ENCODE measurements around the gene PCBD1. TPM values are rescaled to one million over a fixed set of nuclear protein-coding genes. Genes with fewer than 3 reads are reported as not detected.

The PCBD1 gene
- polyA plus RNA-seq, 5 donors, result 75.1 to 86.8 (median 80.3) TPM

DNA sequence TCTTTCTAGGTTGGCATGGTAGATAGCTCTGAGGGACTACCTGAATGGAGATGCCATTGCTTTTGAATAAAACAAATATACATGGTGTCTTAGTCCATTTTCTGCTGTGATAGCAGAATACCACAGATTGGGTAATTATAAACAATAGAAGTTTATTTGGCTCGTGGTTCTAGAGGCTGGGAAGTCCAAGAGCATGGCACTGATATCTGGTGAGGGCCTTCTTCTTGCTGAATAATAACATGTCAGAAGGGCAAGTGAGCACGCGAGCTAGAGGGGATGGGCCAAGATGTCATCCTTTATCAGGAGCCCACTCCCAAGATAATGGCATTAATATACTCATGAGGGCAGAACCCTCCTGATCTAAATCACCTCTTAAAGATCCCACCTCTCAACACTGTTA is 50.7 kb downstream of the PCBD1 start:
- no peak for DNase-seq

DNA sequence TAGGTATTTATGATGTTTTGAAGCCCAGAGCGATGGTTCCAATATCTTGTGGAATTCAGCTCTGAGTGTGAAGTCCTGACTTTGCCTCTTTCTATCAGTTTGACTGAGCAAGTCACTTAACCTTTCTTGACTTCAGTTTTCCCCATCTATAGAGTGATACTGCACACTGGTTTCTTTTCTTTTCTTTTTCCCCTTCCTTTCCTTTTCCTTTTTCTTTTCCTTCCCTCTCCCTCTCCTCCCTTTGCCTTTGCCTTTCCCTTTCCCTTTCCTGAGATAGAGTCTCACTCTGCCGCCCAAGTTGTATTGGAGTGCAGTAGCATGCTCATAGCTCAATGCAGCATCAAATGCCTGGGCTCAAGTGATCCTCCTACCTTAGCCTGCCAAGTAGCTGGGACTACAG is 52.0 kb downstream of the PCBD1 start:
- no peak for DNase-seq

DNA sequence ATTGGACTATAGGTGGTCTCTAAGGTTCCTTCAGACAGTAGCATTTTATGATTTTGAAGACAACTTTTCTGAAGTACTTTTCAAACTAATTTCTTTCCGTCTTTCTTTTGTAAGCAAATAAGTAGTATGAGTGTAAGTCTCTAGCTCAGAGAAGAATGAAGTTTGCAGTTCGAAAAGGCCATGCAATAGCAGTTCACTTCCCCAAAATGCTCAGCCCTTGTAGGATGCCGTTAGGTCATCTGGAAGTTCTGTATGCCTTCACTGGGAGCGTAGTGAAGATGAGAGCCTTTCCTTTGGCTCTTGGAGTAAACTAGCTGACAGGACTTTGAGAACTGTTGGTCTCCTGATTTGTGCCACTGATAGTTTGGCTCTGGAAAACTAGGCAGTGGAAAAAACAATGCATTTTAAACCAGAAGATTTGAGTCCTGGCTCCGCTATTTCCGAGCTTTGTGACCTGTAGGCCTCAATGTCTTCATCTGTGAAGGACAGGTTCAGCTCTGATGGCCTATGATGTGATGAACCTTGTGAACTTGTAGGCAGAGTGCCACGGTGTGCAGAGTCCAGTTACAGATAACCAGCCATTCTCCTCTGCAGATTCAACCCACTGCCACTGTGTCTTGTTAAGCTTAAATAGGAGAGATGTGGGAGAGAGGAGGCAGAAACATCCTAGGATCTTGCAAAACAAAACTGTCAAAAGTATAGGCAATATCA is 53.8 kb downstream of the PCBD1 start:
- no peak for DNase-seq

DNA sequence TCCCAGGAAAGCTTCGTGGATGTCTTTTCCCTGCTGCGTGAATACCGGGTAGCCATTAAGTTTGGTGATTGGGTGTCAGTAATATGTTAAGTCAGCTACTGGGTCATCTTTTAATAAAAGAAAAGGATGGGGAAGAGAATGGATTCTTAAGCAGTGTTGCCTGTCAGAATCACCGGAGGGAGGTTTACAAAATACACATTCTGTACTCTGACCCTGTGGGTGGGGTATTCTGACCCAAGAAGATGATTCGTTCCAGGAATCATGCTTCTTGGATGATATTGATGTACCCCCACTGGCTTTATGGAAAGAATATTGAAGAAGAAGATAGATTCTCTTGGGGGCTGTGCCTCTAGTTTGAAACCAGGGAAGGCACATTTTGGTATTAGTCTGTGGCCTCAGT is 54.3 kb downstream of the PCBD1 start:
- no peak for DNase-seq

DNA sequence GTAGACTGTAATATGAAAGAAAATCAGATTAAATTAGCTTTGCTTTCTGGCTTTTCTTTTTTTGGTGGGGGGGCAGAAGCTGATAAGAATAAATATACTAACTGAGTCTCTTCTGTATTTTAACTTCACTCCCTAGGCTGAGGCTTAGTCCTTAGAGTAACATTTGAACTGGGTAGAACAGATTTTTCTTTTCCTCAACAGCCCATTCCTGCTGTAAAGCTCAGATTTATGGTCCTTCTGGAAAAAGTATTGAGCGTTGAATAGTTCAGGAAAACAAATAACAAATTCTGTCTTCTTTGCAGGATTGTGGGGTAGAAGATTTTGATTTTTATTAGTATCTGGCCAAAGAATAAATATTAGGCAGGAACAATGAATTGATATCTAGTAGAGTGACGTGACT is 54.8 kb downstream of the PCBD1 start:
- no peak for DNase-seq

Other genes with a start within 250 kb of the PCBD1 start
- gene ADAMTS14, start 216.1 kb downstream of the PCBD1 start, polyA plus RNA-seq (ENCODE audit: insufficient read depth in 1 of 5, insufficient read length in 5 of 5, low replicate concordance in 1 of 5), result 1 to 10 TPM; 5.2 to 9.5 (median 7.4) TPM
- gene TBATA, start 103.2 kb downstream of the PCBD1 start, polyA plus RNA-seq (ENCODE audit: insufficient read depth in 1 of 5, insufficient read length in 5 of 5, low replicate concordance in 1 of 5), result under 1 TPM in 1 of 5 donors, not detected in 4; 0.13 TPM
- 10 to 100 TPM; 39.8 to 51.0 (median 48.4) TPM for gene SGPL1, start 72.6 kb downstream of the PCBD1 start, polyA plus RNA-seq (ENCODE audit: insufficient read depth in 1 of 5, insufficient read length in 5 of 5, low replicate concordance in 1 of 5)

Data from right lung (tissue), 5 donors.